Measurements from ENCODE around the gene PCDHGB7. TPM values are rescaled to one million over a fixed set of nuclear protein-coding genes. Genes with fewer than 3 reads are reported as not detected.
"Not testable (repeated sequence)": the region's sequence is repeated elsewhere in the genome, so short reads cannot be mapped to it uniquely, and the experiment has no call there.

The PCDHGB7 gene
- total RNA-seq, 1 donor from 2014 or later = 21.1 TPM

DNA sequence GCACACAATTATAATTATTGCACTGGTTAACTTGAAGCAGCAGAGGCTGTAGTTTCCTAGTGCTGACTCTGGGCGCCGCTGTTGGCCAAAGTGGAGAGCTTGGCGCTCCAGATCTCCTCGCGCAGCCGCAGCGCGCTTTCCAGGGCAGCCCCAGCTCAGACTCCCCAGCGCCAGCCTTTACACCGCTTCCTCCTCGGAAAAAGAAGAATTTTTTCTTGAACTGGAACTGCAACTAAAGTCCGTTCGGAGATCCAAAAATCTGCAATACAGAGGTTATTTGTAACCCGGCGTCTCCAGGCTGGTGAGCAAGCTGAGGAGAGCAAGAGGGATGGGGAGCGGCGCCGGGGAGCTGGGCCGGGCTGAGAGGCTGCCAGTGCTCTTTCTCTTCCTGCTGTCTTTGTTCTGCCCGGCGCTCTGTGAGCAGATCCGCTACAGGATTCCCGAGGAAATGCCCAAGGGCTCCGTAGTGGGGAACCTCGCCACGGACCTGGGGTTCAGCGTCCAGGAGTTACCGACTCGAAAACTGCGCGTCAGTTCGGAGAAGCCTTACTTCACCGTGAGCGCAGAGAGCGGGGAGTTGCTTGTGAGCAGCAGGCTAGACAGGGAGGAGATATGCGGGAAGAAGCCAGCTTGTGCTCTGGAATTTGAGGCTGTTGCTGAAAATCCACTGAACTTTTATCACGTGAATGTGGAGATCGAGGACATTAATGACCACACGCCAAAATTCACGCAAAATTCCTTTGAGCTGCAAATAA is 29.7 kb upstream of the PCDHGB7 start, which contains the start of gene PCDHGB4:
Gene PCDHGB4 (plus strand): TSS at position 142 of the 755 bp plus-strand sequence. CDS start 187 bp downstream, at position 329.
- H3K27me3 ChIP-seq; H3K27me3 Mint-ChIP-seq (ENCODE audit: insufficient read depth, low read depth); H3F3A ChIP-seq (ENCODE audit: low read depth); H3K27ac ChIP-seq; H3K9ac ChIP-seq; H2AFZ ChIP-seq (replicated peaks); H3K79me2 ChIP-seq (ENCODE audit: low read depth); H3K4me3 Mint-ChIP-seq; H3K4me1 ChIP-seq; H3K4me1 Mint-ChIP-seq; H3K36me3 Mint-ChIP-seq; H4K20me1 ChIP-seq (ENCODE audit: low read depth); H3K27ac Mint-ChIP-seq: not testable (repeated sequence)
- Histone ChIP-seq H3K4me3 (peak within 1 kb of the TSS; percentile 41), H3K9me3 (ENCODE audit: low read depth) (peaks cover 32% of the 10 kb centered on the region), H3K36me3 (peaks cover 11% of the 10 kb centered on the region), H3K4me2 (peak within 1 kb of the TSS; percentile 46)
- peaks cover 56% of the 10 kb centered on the region for H3K9me3 Mint-ChIP-seq
- peak; percentile 68 for DNase-seq (ENCODE audit: low spot score)
- TF ChIP-seq CTCF (IDR thresholded peaks at IDR 0.05) = peak; percentile 66

DNA sequence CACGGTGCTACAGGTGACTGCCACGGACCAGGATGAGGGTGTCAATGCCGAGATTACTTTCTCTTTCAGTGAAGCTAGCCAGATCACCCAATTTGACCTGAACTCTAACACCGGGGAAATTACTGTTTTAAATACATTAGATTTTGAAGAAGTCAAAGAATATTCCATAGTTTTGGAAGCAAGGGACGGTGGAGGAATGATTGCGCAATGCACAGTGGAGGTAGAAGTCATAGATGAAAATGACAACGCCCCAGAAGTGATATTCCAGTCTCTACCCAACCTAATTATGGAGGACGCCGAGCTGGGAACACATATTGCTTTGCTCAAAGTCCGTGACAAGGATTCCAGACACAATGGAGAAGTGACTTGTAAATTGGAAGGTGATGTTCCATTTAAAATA is 28.8 kb upstream of the PCDHGB7 start:
- no peaks in the 10 kb centered on the region for H3K79me2 ChIP-seq (ENCODE audit: low read depth)
- no peak overlapping the region for H3K27ac ChIP-seq
- peaks cover 9% of the 10 kb centered on the region for H3K36me3 Mint-ChIP-seq
- H3K9me3 ChIP-seq (ENCODE audit: low read depth) = peaks cover 40% of the 10 kb centered on the region
- H2AFZ ChIP-seq (replicated peaks) = no peak overlapping the region
- TF ChIP-seq CTCF (IDR thresholded peaks at IDR 0.05) (no peak), EZH2phosphoT487 (IDR thresholded peaks at IDR 0.05) (no peak), EZH2 (IDR thresholded peaks at IDR 0.05) (no peak)
- peaks cover 5% of the 10 kb centered on the region for H3K27me3 Mint-ChIP-seq (ENCODE audit: insufficient read depth, low read depth)
- no peak overlapping the region for H3K4me3 Mint-ChIP-seq
- H3K4me1 ChIP-seq = no peaks in the 10 kb centered on the region
- no peak overlapping the region for H3K4me2 ChIP-seq
- peaks cover 17% of the 10 kb centered on the region for H3K36me3 ChIP-seq
- peaks cover 7% of the 10 kb centered on the region for H3F3A ChIP-seq (ENCODE audit: low read depth)
- H3K4me3 ChIP-seq = peak overlapping the region; percentile 13
- no peak overlapping the region for H3K9ac ChIP-seq
- no peaks in the 10 kb centered on the region for H3K27me3 ChIP-seq
- H4K20me1 ChIP-seq (ENCODE audit: low read depth) = no peaks in the 10 kb centered on the region
- H3K27ac Mint-ChIP-seq = no peak overlapping the region
- DNase-seq (ENCODE audit: low spot score) = no peak
- H3K4me1 Mint-ChIP-seq = no peaks in the 10 kb centered on the region
- peaks cover 58% of the 10 kb centered on the region for H3K9me3 Mint-ChIP-seq

DNA sequence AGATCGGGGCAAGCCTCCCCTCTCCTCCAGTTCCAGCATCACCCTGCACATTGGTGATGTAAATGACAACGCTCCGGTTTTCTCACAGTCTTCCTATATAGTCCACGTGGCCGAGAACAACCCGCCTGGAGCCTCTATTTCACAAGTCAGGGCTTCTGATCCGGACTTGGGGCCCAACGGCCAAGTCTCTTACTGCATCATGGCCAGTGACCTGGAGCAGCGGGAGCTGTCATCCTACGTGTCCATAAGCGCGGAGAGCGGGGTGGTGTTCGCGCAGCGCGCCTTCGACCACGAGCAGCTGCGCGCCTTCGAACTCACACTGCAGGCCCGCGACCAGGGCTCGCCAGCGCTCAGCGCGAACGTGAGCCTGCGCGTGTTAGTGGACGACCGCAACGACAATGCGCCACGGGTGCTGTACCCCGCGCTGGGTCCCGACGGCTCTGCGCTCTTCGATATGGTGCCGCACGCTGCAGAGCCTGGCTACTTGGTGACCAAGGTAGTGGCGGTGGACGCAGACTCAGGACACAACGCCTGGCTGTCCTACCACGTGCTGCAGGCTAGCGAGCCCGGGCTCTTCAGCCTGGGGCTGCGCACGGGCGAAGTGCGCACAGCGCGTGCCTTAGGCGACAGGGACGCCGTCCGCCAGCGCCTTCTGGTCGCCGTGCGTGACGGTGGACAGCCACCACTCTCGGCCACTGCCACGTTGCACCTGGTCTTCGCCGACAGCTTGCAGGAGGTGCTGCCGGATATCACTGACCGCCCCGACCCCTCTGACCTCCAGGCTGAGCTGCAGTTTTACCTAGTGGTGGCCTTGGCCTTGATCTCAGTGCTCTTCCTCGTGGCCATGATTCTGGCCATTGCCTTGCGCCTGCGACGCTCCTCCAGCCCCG is 28.1 kb upstream of the PCDHGB7 start:
- H3K4me3 Mint-ChIP-seq = no peak overlapping the region
- no peak overlapping the region for H3K9ac ChIP-seq
- H2AFZ ChIP-seq (replicated peaks) = no peak overlapping the region
- H3K27ac ChIP-seq = no peak overlapping the region
- H3K36me3 ChIP-seq = peaks cover 19% of the 10 kb centered on the region
- DNase-seq (ENCODE audit: low spot score) = no peak
- H3F3A ChIP-seq (ENCODE audit: low read depth) = peaks cover 7% of the 10 kb centered on the region
- peaks cover 9% of the 10 kb centered on the region for H3K36me3 Mint-ChIP-seq
- no peak overlapping the region for H3K27ac Mint-ChIP-seq
- no peaks in the 10 kb centered on the region for H4K20me1 ChIP-seq (ENCODE audit: low read depth)
- no peaks in the 10 kb centered on the region for H3K27me3 ChIP-seq
- H3K4me2 ChIP-seq = no peak overlapping the region
- peaks cover 45% of the 10 kb centered on the region for H3K9me3 ChIP-seq (ENCODE audit: low read depth)
- H3K79me2 ChIP-seq (ENCODE audit: low read depth) = no peaks in the 10 kb centered on the region
- TF ChIP-seq EZH2 (IDR thresholded peaks at IDR 0.05) (no peak), CTCF (IDR thresholded peaks at IDR 0.05) (no peak), EZH2phosphoT487 (IDR thresholded peaks at IDR 0.05) (no peak)
- H3K4me1 Mint-ChIP-seq = no peaks in the 10 kb centered on the region
- H3K4me1 ChIP-seq = no peaks in the 10 kb centered on the region
- H3K4me3 ChIP-seq = no peak overlapping the region
- H3K27me3 Mint-ChIP-seq (ENCODE audit: insufficient read depth, low read depth) = peaks cover 5% of the 10 kb centered on the region
- peaks cover 58% of the 10 kb centered on the region for H3K9me3 Mint-ChIP-seq

Measured in neural progenitor cell (in vitro differentiated cells).